CD14-positive monocyte (primary cell): ENCODE measurements around the gene PHACTR4. TPM values are rescaled to one million over a fixed set of nuclear protein-coding genes. Genes with fewer than 3 reads are reported as not detected.
"Not testable (repeated sequence)": the region's sequence is repeated elsewhere in the genome, so short reads cannot be mapped to it uniquely, and the experiment has no call there.

Source experiments
- DNase-seq, 3 donors: peaks; one replicate each; pipeline ENCODE4 v3.0.0-alpha.2; 2011 to 2022
- H2AFZ ChIP-seq: 2 replicates; pipeline ENCODE4 v1.6.0; 2012; ENCODE audit warnings: mild to moderate bottlenecking, low read depth, low read length, inconsistent platforms; ENCODE audit not compliant: insufficient read depth, poor library complexity, severe bottlenecking
- H3K27ac ChIP-seq, 2 donors: 1 replicate in 1 of 2; 2 replicates in 1 of 2; pipeline ENCODE4 v1.5.1; 2012 to 2013; ENCODE audit warnings: low read length in 2 of 2, control low read depth in 1 of 2, inconsistent platforms in 1 of 2, low read depth in 1 of 2, mild to moderate bottlenecking in 1 of 2
- H3K27me3 ChIP-seq, 2 donors: one replicate each; pipeline versions ENCODE4 v1.6.0 to v1.6.1; 2011 to 2013; ENCODE audit warnings: low read length in 2 of 2; ENCODE audit not compliant: control insufficient read depth in 2 of 2, insufficient read depth in 2 of 2
- H3K36me3 ChIP-seq, 2 donors: replicated peaks in 1 of 2; 1 replicate in 1 of 2; 2 replicates in 1 of 2; pipeline versions ENCODE4 v1.5.1 to v1.6.1; 2012 to 2013; ENCODE audit warnings: low read length in 2 of 2, control low read depth in 1 of 2, inconsistent platforms in 1 of 2, mild to moderate bottlenecking in 1 of 2; ENCODE audit not compliant: insufficient read depth in 2 of 2, control insufficient read depth in 1 of 2
- H3K4me1 ChIP-seq, 2 donors: 1 replicate in 1 of 2; 2 replicates in 1 of 2; pipeline versions ENCODE4 v1.5.1 to v1.6.1; 2012 to 2013; ENCODE audit warnings: low read length in 2 of 2, control low read depth in 1 of 2, inconsistent platforms in 1 of 2, mild to moderate bottlenecking in 1 of 2, moderate library complexity in 1 of 2; ENCODE audit not compliant: insufficient read depth in 2 of 2, control insufficient read depth in 1 of 2
- H3K4me2 ChIP-seq: replicated peaks from 2 replicates; pipeline ENCODE3; 2012; ENCODE audit warnings: low read length, moderate library complexity, mild to moderate bottlenecking; ENCODE audit not compliant: poor library complexity, severe bottlenecking; ENCODE audit errors: extremely low read depth
- H3K4me3 ChIP-seq, 3 experiments: fragments of 200-600 bp in 1 of 3; sonication (generic) in 1 of 3; replicated peaks in 1 of 3; 1 replicate in 2 of 3; 2 replicates in 1 of 3; pipeline ENCODE4 v1.5.1; 2011 to 2013; ENCODE audit warnings: low read length in 3 of 3, mild to moderate bottlenecking in 3 of 3, control low read depth in 2 of 3, low read depth in 2 of 3, inconsistent platforms in 1 of 3, moderate library complexity in 1 of 3
- H3K79me2 ChIP-seq: 2 replicates; pipeline ENCODE4 v1.6.0; 2012; ENCODE audit warnings: mild to moderate bottlenecking, control low read depth, inconsistent platforms, low read length, moderate library complexity; ENCODE audit not compliant: insufficient read depth
- H3K9ac ChIP-seq: 2 replicates; pipeline ENCODE4 v1.6.0; 2017; ENCODE audit warnings: low read length, mild to moderate bottlenecking; ENCODE audit not compliant: insufficient read depth, poor library complexity, severe bottlenecking
- H3K9me3 ChIP-seq, 2 donors: replicated peaks in 1 of 2; 1 replicate in 1 of 2; 2 replicates in 1 of 2; pipeline versions ENCODE4 v1.5.1 to v1.6.1; 2012 to 2013; ENCODE audit warnings: low read length in 2 of 2, control low read depth in 1 of 2; ENCODE audit not compliant: control insufficient read depth in 1 of 2, insufficient read depth in 1 of 2
- H4K20me1 ChIP-seq: 2 replicates; pipeline ENCODE4 v1.6.0; 2012; ENCODE audit warnings: mild to moderate bottlenecking, low read length, control low read depth, moderate library complexity; ENCODE audit not compliant: insufficient read depth
- H3K27ac Mint-ChIP-seq, 7 donors: one replicate each; pipeline ENCODE4 v1.8.0; 2020; ENCODE audit warnings: mild to moderate bottlenecking in 7 of 7, mixed read lengths in 7 of 7, moderate library complexity in 6 of 7, inconsistent platforms in 2 of 7
- H3K27me3 Mint-ChIP-seq, 3 donors: one replicate each; pipeline ENCODE4 v1.8.0; 2021 to 2022; ENCODE audit warnings: low read depth in 3 of 3, mild to moderate bottlenecking in 3 of 3, mixed read lengths in 3 of 3, moderate library complexity in 3 of 3, inconsistent platforms in 1 of 3
- H3K36me3 Mint-ChIP-seq, 2 donors: one replicate each; pipeline ENCODE4 v1.8.0; 2020; ENCODE audit warnings: mixed read lengths in 2 of 2, inconsistent platforms in 1 of 2, mild to moderate bottlenecking in 1 of 2
- H3K4me1 Mint-ChIP-seq: one replicate; pipeline ENCODE4 v1.8.0; 2020; ENCODE audit warnings: mild to moderate bottlenecking, mixed read lengths
- H3K4me3 Mint-ChIP-seq, 2 donors: one replicate each; pipeline ENCODE4 v1.8.0; 2020; ENCODE audit warnings: mild to moderate bottlenecking in 2 of 2, mixed read lengths in 2 of 2, moderate library complexity in 1 of 2
- H3K9me3 Mint-ChIP-seq, 7 donors: one replicate each; pipeline ENCODE4 v1.8.0; 2020 to 2022; ENCODE audit warnings: mixed read lengths in 7 of 7, mild to moderate bottlenecking in 6 of 7, moderate library complexity in 6 of 7, inconsistent platforms in 2 of 7
- CTCF ChIP-seq: fragments of 200-600 bp; IDR thresholded peaks from one replicate; pipeline ENCODE4 v1.8.0; 2022; ENCODE audit warnings: antibody characterized with exemption, mild to moderate bottlenecking
- WGBS: methylation state at CpG from one replicate; pipeline ENCODE4 v1.1.5; 2013; ENCODE audit warnings: missing lambda C conversion rate; ENCODE audit not compliant: insufficient coverage; 5-methylcytosine and 5-hydroxymethylcytosine counted together
- intact Hi-C, 2 donors: fragments of 100-400 bp; cut with micrococcal nuclease; formaldehyde crosslinking; loops; one replicate each; pipeline versions ENCODE4 v1.15.0 to v1.15.1; 2023
- polyA plus RNA-seq, 3 donors: library from polyadenylated mRNA; depleted of rRNA in 1 of 3; unstranded in 2 of 3; stranded (reverse) in 1 of 3; fragments of 300-500 nt in 2 of 3; fragments of >200 nt in 1 of 3; fragmentation: Illumina TruSeq in 2 of 3; gene quantifications; 1 replicate in 2 of 3; 2 replicates in 1 of 3; pipeline ENCODE4 v1.2.3, GENCODE V29; 2012 to 2021

PHACTR4 gene
- polyA plus RNA-seq, 3 donors: 2.9 to 9.7 (median 2.9) TPM

GRCh38 chr1:28343405-28343804, 26.1 kb upstream of the PHACTR4 start:
- no CpG with 5 or more reads among the region's 2 CpGs for whole genome bisulfite sequencing
- Histone ChIP-seq H2AFZ (no peak overlapping the region), H3K4me3 (no peak overlapping the region), H3K36me3 (no peaks in the 10 kb centered on the region), H3K9ac (no peak overlapping the region), H4K20me1 (no peaks in the 10 kb centered on the region), H3K79me2 (no peaks in the 10 kb centered on the region), H3K4me1 (no peaks in the 10 kb centered on the region), H3K27me3 (no peaks in the 10 kb centered on the region), H3K27ac (no peak overlapping the region), H3K9me3 (no peaks in the 10 kb centered on the region), H3K4me2 (no peak overlapping the region)
- Mint-ChIP-seq H3K36me3 (peaks cover 0 to 2% of the 10 kb centered on the region in 2 donors), H3K27ac (no peak overlapping the region), H3K9me3 (peaks cover 0 to 2% (median 0%) of the 10 kb centered on the region in 7 donors), H3K4me1 (peaks cover 8% of the 10 kb centered on the region), H3K4me3 (no peak overlapping the region), H3K27me3 (peaks cover 0 to 2% (median 0%) of the 10 kb centered on the region in 3 donors)
- intact Hi-C loops: no loop called here
- no peak for TF ChIP-seq CTCF
- no peak for DNase-seq

- H3K36me3 ChIP-seq, H3K9me3 ChIP-seq, H3K9me3 Mint-ChIP-seq, DNase-seq, H2AFZ ChIP-seq, H4K20me1 ChIP-seq, H3K36me3 Mint-ChIP-seq, H3K9ac ChIP-seq, H3K4me3 ChIP-seq, H3K4me2 ChIP-seq, H3K27me3 ChIP-seq, H3K4me3 Mint-ChIP-seq, H3K79me2 ChIP-seq, H3K27me3 Mint-ChIP-seq: not testable (repeated sequence)
- Mint-ChIP-seq H3K27ac (peak overlapping the region in 2 of 7 donors; percentile 37 to 69), H3K4me1 (peaks cover 12% of the 10 kb centered on the region)
- H3K4me1 ChIP-seq: peaks cover 9 to 11% of the 10 kb centered on the region in 2 donors
- 63% methylated on average over 1 of the region's 8 CpGs for WGBS
- intact Hi-C loops: loop anchor here in 1 of 2 donors (10.0 kb wide), 1 partner anchor 521 kb away; no protein-coding TSS in a partner anchor
- peak overlapping the region in 1 of 2 donors; percentile 47 for H3K27ac ChIP-seq
These were observed 16.2 kb upstream of the PHACTR4 start for GRCh38 chr1:28353248-28353810.
